HG02884 (cell line): ENCODE data around the gene CUEDC2.
A peak's percentile ranks its signal among the peaks of the same experiment; 100 is the strongest.
"Not testable (repeated sequence)": the region's sequence is repeated elsewhere in the genome, so short reads cannot be mapped to it uniquely, and the experiment has no call there.

ENCODE experiments used
- ATAC-seq: cut with Tn5 transposase; IDR thresholded peaks from one replicate; pipeline ENCODE4 v1.9.1; 2021; ENCODE audit warnings: mild to moderate bottlenecking, moderate library complexity; ENCODE audit not compliant: unreplicated experiment

CUEDC2 gene

DNA sequence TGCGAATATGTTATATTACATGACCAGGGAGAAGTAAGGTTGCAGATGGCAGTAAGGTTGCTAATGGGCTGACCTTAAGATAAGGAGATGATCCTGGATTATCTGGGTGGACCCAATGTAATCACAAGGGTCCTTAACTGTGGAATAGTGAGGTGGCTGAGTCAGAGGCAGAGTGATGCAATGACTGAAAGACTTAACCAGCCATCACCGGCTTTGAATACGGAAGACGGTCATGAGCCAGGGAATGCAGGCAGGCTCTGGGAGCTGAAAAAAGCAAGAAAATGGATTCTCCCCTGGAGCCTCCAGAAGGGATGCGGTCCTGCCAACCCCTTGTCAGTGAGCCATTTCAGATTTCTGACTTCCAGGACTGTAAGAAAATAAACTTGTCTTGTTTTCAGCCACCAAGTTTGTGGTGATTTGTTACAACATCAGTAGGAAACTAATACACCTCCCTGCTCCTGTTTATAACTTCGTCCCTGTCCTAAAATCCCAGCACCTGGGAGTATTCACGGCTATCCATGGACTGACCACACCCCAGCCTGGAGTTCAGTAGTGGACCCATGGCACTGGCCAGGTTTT is 23.6 kb upstream of the CUEDC2 start:
- ATAC-seq, result no peak

- not testable (repeated sequence) for ATAC-seq
Observed at GRCh38 chr10:102454662-102455487, 22.5 kb upstream of the CUEDC2 start.

- ATAC-seq, result no peak
Observed at GRCh38 chr10:102453502-102453901, 21.1 kb upstream of the CUEDC2 start.

DNA sequence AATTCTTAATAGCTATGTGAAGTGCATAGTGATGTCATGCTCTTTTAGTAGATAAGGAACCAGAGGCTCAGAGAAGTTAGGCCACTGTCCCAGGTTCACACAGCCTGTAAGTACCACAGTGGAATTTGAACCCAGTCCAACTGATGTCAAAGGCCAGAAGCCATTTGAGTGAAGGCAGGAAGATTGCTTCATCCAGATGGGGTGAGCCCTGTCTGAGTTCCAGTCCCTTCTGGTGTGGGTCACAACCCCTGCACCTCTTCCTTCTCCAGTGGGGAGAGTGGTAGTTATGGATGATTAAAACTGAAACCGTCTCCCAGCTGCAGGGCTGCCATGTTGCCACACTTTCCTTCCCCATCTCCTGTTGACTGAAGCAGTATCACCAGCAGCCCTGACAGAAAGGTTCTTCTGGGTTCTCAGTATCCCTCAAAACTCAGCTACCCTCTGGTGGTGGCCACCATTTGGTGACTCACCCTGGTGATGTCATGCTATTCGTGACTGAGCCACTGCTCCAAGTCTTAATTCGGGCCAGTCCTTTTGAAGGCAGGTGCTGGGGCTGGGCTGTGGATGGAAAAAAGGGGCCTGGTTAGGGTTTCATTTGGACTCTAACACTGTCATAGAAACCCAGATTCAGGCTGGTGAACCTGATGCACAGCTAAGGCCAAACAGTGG is 20.4 kb upstream of the CUEDC2 start:
- ATAC-seq, result no peak

GRCh38 chr10:102451105-102451969 is 19.0 kb upstream of the CUEDC2 start, which contains the start of gene C10orf95:
Gene C10orf95 (minus strand): TSS chr10:102451543. CDS start chr10:102451093, 450 bp downstream.
- ATAC-seq, result no peak

DNA sequence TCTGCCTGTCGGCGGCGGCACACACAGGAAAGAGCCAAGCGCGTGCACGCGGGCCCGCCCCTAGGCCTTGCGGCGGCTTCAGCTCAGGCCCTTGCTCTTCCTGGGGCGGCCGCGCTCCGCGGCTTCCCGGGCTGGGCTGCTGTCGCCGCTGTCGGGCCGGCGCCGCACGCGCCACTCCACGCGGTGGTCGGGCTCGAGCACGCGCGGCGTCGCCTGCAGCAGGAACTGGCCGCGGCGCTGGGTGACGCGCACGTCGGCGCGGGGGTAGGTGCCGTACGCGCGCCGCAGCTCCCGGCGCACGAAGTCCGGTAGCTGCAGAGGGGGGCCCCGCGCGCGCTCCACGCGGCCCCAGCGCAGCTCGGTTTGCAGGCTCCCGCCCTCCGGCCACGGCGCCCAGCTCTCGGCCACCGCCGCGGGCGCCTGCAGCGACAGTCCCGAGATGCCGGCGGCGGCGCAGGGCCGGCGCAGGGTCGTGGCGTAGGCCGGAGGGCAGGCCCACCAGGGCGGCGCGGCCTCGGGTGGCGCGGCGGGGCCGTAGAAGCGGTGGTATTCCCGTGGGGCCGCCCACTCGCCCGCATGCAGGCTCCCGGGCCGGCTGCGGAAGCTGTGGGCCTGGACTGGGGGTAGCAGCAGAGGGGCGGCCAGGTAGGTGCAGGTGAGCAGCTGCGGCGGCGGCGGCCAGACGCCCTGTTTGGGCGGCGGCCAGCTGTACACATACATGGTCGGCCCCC is 18.2 kb upstream of the CUEDC2 start:
- ATAC-seq, result peak; percentile 67

DNA sequence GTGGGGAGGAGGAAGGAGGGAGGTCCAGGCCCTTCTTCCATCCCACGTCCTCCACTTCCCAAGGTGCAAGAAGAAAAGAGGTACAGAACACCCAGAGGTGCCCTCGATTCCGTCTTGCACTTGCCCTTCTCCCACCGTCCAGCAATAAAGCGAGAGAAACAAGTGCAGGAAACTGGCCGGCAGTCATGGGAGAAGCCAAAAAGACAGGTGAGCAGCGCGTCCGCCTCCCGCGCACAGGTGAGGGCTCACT is 17.7 kb upstream of the CUEDC2 start:
- ATAC-seq, result no peak

DNA sequence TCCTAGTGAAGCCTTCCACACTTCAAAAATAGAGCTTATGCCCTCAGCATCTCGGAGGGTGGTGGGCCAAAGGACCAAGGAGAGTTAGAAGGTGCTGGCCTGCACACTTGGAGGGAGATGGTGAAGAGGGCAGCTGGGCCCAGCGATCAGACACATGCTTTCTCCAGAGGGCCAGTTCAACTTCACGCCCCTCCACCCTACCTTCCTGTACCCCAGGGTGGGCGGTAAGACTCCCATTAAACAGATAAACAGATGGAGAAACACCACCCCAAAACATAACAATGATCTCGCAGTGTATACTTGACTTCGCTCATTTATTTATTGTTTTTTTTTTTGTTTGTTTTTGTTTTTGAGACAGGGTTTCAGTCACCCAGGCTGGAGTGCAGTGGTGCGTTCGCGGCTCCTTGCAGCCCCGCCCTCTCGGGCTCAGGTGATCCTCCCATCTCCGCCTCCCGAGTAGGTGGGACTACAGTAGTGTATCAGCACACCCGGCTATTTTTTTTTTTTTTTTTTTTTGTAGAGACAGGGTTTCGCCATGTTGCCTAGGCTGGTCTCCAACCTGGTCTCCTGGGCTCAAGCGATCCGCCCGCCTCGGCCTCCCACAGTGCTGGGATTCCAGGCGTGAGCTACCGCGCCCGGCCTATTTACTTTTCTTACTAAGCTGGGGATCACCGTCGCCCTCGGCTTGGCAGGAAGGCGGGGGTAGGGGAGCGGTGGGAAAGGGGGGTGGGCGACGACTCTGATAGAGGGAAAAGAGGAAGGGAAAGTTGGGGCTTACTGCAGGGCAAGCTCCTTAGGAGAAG is 17.1 kb upstream of the CUEDC2 start:
- ATAC-seq, result peak; percentile 40

- ATAC-seq, result no peak
Observed at GRCh38 chr10:102444851-102445250, 12.5 kb upstream of the CUEDC2 start.

DNA sequence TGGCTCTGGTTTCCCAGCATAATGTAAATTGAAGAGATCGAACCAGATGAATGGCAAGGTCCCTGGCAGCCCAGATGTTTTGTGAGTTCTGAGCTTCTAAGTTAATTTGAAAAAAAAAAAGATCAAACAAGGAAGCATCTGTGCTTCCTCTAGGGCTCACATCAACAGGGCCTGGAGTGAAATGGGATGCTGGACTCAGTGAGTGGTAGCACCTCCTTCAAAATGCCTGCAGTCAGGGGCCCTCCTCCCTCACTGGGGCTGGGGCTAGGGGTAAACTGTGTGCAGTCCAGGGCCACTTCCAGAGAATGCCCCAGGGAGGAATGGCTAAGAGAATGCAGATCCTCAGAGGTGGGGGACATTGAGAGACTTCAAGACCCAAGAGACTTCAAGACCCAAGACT is 6.0 kb upstream of the CUEDC2 start:
- ATAC-seq, result no peak

DNA sequence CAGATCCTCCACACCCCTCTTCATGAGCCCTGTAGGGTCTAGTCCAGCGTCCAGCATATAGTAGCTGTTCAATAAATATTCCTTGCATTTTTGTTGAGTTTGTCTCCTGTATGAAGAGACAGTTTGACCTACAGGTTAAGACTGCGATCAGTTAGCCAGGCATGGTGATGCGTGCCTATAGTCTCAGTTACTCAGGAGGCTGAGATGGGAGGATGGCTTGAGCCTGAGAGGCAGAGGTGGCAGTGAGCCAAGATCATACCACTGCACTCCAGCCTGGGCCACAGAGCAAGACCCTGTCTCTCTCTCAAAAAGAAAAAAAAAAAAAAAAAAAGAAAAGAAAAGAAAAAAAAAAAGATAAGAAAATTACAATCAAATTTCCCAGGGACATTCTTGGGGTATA is 5.1 kb upstream of the CUEDC2 start:
- no peak for ATAC-seq

DNA sequence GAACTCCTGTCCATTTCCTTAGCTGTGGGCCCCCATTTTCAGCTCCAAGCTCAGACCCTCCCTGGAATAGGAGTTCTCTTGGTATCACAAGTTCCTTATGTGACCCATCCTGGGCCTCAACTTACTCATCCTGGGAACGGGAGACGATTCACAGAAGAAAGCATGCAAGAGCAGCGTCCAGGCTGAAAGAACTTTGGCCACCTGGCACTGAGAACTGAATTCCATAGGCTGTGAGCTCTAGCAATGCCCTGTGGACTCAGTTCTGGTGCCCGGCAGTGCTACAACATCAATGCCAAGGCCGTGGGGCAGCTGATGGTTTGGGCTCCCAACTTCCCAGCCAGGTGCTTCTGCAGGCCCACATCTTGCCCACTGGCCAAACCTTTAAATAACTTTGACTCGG is 3.9 kb upstream of the CUEDC2 start:
- ATAC-seq, result no peak

DNA sequence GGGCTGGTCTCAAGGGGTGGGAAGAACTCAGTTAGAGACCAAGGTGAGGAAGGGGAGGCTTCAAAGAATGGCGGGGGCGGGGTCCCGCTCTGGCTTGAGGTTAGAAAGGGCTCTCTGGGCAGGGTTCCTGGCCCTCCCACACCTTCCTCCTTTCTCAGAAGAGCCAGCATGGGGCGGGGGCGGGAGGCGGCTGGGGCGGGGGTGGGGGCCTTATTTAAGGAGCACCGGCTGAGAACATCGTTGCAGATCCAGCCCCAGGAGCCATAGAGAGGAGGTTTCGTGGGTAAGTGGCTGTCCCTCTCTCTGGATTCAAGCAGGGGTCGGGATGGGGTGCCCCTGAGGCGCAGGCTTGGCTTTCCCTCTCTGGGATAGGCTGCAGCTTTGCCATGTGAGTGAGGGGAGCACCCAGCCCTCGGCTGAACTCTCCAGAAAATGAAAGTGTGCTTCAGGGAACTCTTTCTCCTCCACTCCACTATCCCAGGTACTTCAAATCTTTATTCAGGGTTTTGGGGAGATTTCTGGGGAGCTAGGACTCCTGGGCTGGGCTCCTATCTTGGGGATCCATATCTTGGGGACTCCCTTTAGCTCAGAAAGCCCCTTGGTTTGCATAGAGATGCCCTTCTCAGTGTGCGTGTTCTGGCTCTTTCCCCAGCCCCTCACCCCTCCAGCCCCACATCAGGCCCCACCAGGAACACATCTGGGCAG is 3.3 kb upstream of the CUEDC2 start:
- no peak for ATAC-seq

- no peak for ATAC-seq
Observed at GRCh38 chr10:102435133-102435497, 2.7 kb upstream of the CUEDC2 start.

GRCh38 chr10:102434394-102435132 is 2.2 kb upstream of the CUEDC2 start:
- no peak for ATAC-seq

DNA sequence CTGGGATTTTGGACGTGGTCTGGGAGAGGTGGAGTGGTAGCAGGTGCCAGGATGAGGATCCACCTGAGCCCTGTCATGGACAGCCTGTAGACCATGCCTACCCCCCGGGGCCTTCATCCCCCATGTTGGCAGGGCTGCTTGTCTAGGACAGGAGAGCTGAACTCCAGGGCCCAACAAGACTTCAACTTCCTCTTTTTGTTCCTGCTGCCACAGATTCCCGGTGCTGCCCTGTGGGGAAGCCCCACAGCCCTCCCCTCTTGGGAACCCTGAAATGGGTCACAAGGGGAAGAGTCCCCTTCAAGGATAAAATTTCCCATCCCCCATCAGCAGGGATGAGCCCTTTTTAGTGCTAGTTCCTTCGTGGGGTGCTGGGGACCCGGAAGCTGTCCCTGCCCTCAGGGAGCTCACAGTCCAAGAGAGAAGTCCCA is 1.3 kb upstream of the CUEDC2 start:
- ATAC-seq, result no peak

- ATAC-seq, result no peak
Observed at GRCh38 chr10:102431452-102432124, 786 bp downstream of the CUEDC2 start.

DNA sequence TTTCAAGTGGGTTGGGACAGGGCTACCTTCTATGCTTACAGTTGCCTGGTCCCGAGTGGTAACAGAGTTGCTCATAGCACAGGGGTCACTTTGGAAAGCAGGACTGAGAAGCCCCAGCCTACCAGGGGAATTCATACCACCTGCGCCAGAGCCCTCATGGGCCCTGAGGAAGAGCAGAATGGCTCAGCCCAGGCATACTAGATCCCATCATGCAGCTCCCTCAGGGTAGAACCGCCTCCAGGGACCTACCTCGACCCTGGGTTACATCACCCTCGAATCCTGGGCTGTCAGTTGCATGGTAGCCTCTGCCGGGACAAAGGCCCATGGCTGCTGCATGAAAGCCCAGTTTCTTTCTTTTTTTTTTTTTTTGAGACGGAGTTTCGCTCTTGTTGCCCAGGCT is 2.9 kb downstream of the CUEDC2 start:
- ATAC-seq, result no peak
